AG04450 (cell line): Measurements from ENCODE around the gene ZDHHC14. TPM values are rescaled to one million over a fixed set of nuclear protein-coding genes. Genes with fewer than 3 reads are reported as not detected.

Experiments
- CTCF ChIA-PET: fragments of 300-600, 350-600 bp; formaldehyde crosslinking; extraction: SDS; loops from one replicate; lab custom pipeline; 2022; ENCODE audit warnings: antibody characterized with exemption, inconsistent platforms; lab: Charles Lee
- POLR2A ChIA-PET: fragments of 350-600 bp; formaldehyde crosslinking; extraction: SDS; loops from one replicate; lab custom pipeline; 2021; ENCODE audit warnings: antibody characterized with exemption, inconsistent platforms; lab: Yijun Ruan, JAX
- DNase-seq: peaks from one replicate; pipeline ENCODE4 v3.0.0-alpha.2; 2011; ENCODE audit warnings: low read depth, low spot score
- H3K27ac ChIP-seq: one replicate; pipeline ENCODE4 v1.5.1; 2012; ENCODE audit warnings: low read depth, low read length, control low read depth
- H3K27me3 ChIP-seq: one replicate; pipeline ENCODE4 v1.6.0; 2012; ENCODE audit warnings: low read length; ENCODE audit not compliant: control insufficient read depth, insufficient read depth
- H3K4me3 ChIP-seq: 2 replicates; pipeline ENCODE4 v1.5.1; 2011; ENCODE audit warnings: mild to moderate bottlenecking, low read depth, low read length, control low read depth
- H3K9me3 ChIP-seq: 2 replicates; pipeline ENCODE4 v1.5.1; 2012; ENCODE audit warnings: low read length; ENCODE audit not compliant: control insufficient read depth, insufficient read depth
- polyA plus RNA-seq: library from polyadenylated mRNA; depleted of rRNA; stranded (reverse); fragments of >200 nt; gene quantifications from 2 replicates; pipeline ENCODE4 v1.2.3, GENCODE V29; 2011
- TF ChIP-seq, protein P1 (sequence below): IDR thresholded peaks from 2 replicates; pipeline ENCODE4 v1.5.1; 2011; ENCODE audit warnings: low read depth, low read length, control low read depth, inconsistent platforms

The ZDHHC14 gene
- polyA plus RNA-seq, 1 experiment, result 2.2 TPM

DNA sequence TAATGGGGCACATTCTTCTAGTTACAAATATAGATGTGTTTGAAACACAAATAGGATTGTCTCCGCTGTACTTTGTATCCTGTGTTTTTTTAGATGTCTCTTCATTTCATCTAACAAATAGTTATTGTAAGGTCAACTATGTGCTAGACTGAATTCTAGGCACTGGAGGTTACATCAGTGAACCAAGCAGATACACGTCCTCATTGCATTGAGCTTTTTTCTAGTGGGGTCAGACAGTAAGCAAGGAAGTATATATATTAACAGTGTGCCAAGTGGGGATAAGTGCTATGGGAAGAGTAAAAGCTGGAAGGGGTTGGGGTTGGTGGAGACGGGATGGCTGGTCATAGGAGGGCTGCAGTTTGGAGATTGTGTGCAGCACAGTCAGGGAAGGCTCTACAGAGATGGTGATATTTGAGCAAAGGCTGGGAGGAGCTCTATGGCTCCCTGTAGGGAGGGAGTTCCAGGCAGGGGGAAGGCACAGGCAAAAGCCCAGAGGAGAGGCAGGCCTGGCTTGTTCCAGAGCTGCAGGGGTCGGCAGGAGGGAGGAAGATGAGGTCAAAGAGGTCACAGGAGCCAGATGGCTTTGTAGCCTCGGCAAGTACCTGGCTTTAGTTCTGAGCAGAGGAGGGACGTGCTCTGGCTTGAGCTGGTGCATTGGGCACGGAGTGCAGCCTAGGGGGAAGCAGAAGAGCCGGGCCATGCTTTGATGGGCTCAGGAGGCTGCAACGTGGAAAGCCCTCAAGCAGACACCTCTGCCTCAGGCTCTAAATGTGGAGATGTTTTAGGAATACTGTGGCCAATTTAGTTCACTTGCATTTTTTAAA is 152.3 kb downstream of the ZDHHC14 start:
- CTCF ChIA-PET, result no interaction called here
- TF ChIP-seq, protein P1, sequence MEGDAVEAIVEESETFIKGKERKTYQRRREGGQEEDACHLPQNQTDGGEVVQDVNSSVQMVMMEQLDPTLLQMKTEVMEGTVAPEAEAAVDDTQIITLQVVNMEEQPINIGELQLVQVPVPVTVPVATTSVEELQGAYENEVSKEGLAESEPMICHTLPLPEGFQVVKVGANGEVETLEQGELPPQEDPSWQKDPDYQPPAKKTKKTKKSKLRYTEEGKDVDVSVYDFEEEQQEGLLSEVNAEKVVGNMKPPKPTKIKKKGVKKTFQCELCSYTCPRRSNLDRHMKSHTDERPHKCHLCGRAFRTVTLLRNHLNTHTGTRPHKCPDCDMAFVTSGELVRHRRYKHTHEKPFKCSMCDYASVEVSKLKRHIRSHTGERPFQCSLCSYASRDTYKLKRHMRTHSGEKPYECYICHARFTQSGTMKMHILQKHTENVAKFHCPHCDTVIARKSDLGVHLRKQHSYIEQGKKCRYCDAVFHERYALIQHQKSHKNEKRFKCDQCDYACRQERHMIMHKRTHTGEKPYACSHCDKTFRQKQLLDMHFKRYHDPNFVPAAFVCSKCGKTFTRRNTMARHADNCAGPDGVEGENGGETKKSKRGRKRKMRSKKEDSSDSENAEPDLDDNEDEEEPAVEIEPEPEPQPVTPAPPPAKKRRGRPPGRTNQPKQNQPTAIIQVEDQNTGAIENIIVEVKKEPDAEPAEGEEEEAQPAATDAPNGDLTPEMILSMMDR, result no peak
- Histone ChIP-seq H3K4me3 (no peak overlapping the region), H3K9me3 (no peaks in the 10 kb centered on the region), H3K27me3 (peaks cover under 1% of the 10 kb centered on the region), H3K27ac (no peak overlapping the region)
- POLR2A ChIA-PET, result no interaction called here
- no peak for DNase-seq

GRCh38 chr6:157534134-157534871 is 153.3 kb downstream of the ZDHHC14 start:
- peaks cover 4% of the 10 kb centered on the region for H3K27me3 ChIP-seq
- TF ChIP-seq, protein P1, result no peak
- POLR2A ChIA-PET, result no interaction called here
- no peak for DNase-seq
- CTCF ChIA-PET, result no interaction called here
- H3K9me3 ChIP-seq, result no peaks in the 10 kb centered on the region
- no peak overlapping the region for H3K4me3 ChIP-seq
- no peak overlapping the region for H3K27ac ChIP-seq

- H3K27ac ChIP-seq, result no peak overlapping the region
- CTCF ChIA-PET, result no interaction called here
- H3K9me3 ChIP-seq, result no peaks in the 10 kb centered on the region
- H3K27me3 ChIP-seq, result peaks cover 4% of the 10 kb centered on the region
- no peak overlapping the region for H3K4me3 ChIP-seq
- TF ChIP-seq, protein P1, result no peak
- POLR2A ChIA-PET, result no interaction called here
- DNase-seq, result no peak
These were observed 154.0 kb downstream of the ZDHHC14 start for GRCh38 chr6:157534977-157535339.

GRCh38 chr6:157535340-157536222 is 154.6 kb downstream of the ZDHHC14 start:
- no peak for DNase-seq
- Histone ChIP-seq H3K27me3 (peaks cover 4% of the 10 kb centered on the region), H3K4me3 (no peak overlapping the region), H3K9me3 (no peaks in the 10 kb centered on the region), H3K27ac (no peak overlapping the region)
- TF ChIP-seq, protein P1, result no peak
- CTCF ChIA-PET, result no interaction called here
- POLR2A ChIA-PET, result no interaction called here
